ENCODE results near the gene ABLIM3. TPM values are rescaled to one million over a fixed set of nuclear protein-coding genes. Genes with fewer than 3 reads are reported as not detected.

Gene ABLIM3
- total and polyA plus RNA-seq, 2 of the 13 experiments (the other 11 are each of a cell fraction or from before 2014, with no cell fraction given) = 0.53 to 6.3 TPM

- H3K27me3 ChIP-seq (ENCODE audit: control insufficient read depth in 1 of 2, insufficient read depth in 2 of 2, low read length in 2 of 2) = no peaks in the 10 kb centered on the region
- H4K20me1 ChIP-seq (ENCODE audit: insufficient read depth, low read length) = no peaks in the 10 kb centered on the region
- WGBS (ENCODE audit: low lambda C conversion rate) = 88% methylated on average over 2 of the region's 2 CpGs
- no peak overlapping the region for H3K9ac ChIP-seq (ENCODE audit: insufficient read depth, low read depth, low read length)
- ChIA-PET POLR2A (no interaction called here), CTCF (ENCODE audit: low intra/inter-chr PET ratio, low total read pairs) (no interaction called here)
- in situ Hi-C loops (cut with HindIII; ENCODE audit: extremely low pct_ligation_motif_present, low pct_unique_long_range_greater_than_20kb) (no loop called here), intact Hi-C loops (cut with micrococcal nuclease; ENCODE audit: unreplicated experiment) (no loop called here)
- H3K79me2 ChIP-seq (ENCODE audit: insufficient read depth, low read length) = no peaks in the 10 kb centered on the region
- no peak overlapping the region for H2AFZ ChIP-seq (ENCODE audit: low read length)
- H3K4me1 ChIP-seq (ENCODE audit: insufficient read depth, low read length) = no peaks in the 10 kb centered on the region
- DNase-seq (ENCODE audit: low spot score) (no peak), FAIRE-seq (no peak), ATAC-seq (no peak)
- H3K4me2 ChIP-seq (ENCODE audit: low read depth, low read length) = no peak overlapping the region
- H3K27ac ChIP-seq (ENCODE audit: extremely low read length, insufficient read depth, low read length) = no peak overlapping the region
- no peak overlapping the region for H3K4me3 ChIP-seq (replicated peaks in 1 of 3; ENCODE audit: insufficient read depth in 1 of 3, low read depth in 2 of 3, low read length in 3 of 3)
- no peaks in the 10 kb centered on the region for H3K36me3 ChIP-seq (replicated peaks in 1 of 2; ENCODE audit: control insufficient read depth in 1 of 2, insufficient read depth in 2 of 2, low read length in 2 of 2)
- TF ChIP-seq ZMAT3 (CRISPR knock-in tag; conservative IDR thresholded peaks at IDR 0.05) (no peak), CAMTA2 (CRISPR knock-in tag; IDR thresholded peaks at IDR 0.05; ENCODE audit: borderline replicate concordance) (no peak), ZNF234 (CRISPR knock-in tag; conservative IDR thresholded peaks at IDR 0.05) (no peak), MIER2 (CRISPR knock-in tag; IDR thresholded peaks at IDR 0.05) (no peak), ZNF577 (CRISPR knock-in tag; IDR thresholded peaks at IDR 0.05; ENCODE audit: borderline replicate concordance, low read depth) (no peak), EHMT2 (IDR thresholded peaks at IDR 0.05; ENCODE audit: borderline replicate concordance, low read depth, low read length) (no peak), ELF4 (CRISPR knock-in tag; IDR thresholded peaks at IDR 0.05; ENCODE audit: borderline replicate concordance) (no peak), JARID2 (CRISPR knock-in tag; IDR thresholded peaks at IDR 0.05; ENCODE audit: insufficient replicate concordance) (no peak), DNMT3B (CRISPR knock-in tag; conservative IDR thresholded peaks at IDR 0.05) (no peak), EED (CRISPR knock-in tag; IDR thresholded peaks at IDR 0.05) (no peak)
- TF ChIP-seq, protein P1, sequence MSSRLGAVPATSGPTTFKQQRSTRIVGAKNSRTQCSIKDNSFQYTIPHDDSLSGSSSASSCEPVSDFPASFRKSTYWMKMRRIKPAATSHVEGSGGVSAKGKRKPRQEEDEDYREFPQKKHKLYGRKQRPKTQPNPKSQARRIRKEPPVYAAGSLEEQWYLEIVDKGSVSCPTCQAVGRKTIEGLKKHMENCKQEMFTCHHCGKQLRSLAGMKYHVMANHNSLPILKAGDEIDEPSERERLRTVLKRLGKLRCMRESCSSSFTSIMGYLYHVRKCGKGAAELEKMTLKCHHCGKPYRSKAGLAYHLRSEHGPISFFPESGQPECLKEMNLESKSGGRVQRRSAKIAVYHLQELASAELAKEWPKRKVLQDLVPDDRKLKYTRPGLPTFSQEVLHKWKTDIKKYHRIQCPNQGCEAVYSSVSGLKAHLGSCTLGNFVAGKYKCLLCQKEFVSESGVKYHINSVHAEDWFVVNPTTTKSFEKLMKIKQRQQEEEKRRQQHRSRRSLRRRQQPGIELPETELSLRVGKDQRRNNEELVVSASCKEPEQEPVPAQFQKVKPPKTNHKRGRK (CRISPR knock-in tag; IDR thresholded peaks at IDR 0.05) = no peak
- TF ChIP-seq, protein P2, sequence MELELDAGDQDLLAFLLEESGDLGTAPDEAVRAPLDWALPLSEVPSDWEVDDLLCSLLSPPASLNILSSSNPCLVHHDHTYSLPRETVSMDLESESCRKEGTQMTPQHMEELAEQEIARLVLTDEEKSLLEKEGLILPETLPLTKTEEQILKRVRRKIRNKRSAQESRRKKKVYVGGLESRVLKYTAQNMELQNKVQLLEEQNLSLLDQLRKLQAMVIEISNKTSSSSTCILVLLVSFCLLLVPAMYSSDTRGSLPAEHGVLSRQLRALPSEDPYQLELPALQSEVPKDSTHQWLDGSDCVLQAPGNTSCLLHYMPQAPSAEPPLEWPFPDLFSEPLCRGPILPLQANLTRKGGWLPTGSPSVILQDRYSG (CRISPR knock-in tag; IDR thresholded peaks at IDR 0.05) = no peak
- H3K9me3 ChIP-seq (ENCODE audit: low read length) = no peaks in the 10 kb centered on the region
- BruUV-seq (replicated peaks) = no TSS peak
Observed at GRCh38 chr5:149239917-149240316, 98.6 kb downstream of the ABLIM3 start.
